Naive B cell (primary cell): ENCODE data around the gene EVX2. TPM values are rescaled to one million over a fixed set of nuclear protein-coding genes. Genes with fewer than 3 reads are reported as not detected.

Experiments
- ATAC-seq, 2 donors: fragments of 150-1000 bp; cut with Tn5 transposase; 2 replicates each; pipeline ENCODE4 v1.10.0; 2021; ENCODE audit warnings: low read depth in 2 of 2, mild to moderate bottlenecking in 2 of 2, moderate library complexity in 2 of 2
- DNase-seq: peaks from one replicate; pipeline ENCODE4 v3.0.0; 2022
- H3K27ac Mint-ChIP-seq, 6 donors: one replicate each; pipeline ENCODE4 v1.8.0; 2020 to 2022; ENCODE audit warnings: mild to moderate bottlenecking in 6 of 6, mixed read lengths in 6 of 6, moderate library complexity in 5 of 6, inconsistent platforms in 2 of 6
- H3K27me3 Mint-ChIP-seq, 3 donors: one replicate each; pipeline ENCODE4 v1.8.0; 2021 to 2022; ENCODE audit warnings: mixed read lengths in 3 of 3, mild to moderate bottlenecking in 1 of 3
- H3K36me3 Mint-ChIP-seq, 2 donors: one replicate each; pipeline ENCODE4 v1.8.0; 2020 to 2022; ENCODE audit warnings: mixed read lengths in 2 of 2, inconsistent platforms in 1 of 2, mild to moderate bottlenecking in 1 of 2
- H3K4me1 Mint-ChIP-seq, 3 donors: one replicate each; pipeline ENCODE4 v1.8.0; 2020 to 2022; ENCODE audit warnings: mixed read lengths in 3 of 3, inconsistent platforms in 1 of 3, mild to moderate bottlenecking in 1 of 3, moderate library complexity in 1 of 3
- H3K4me3 Mint-ChIP-seq, 8 donors: one replicate each; pipeline ENCODE4 v1.8.0; 2020 to 2022; ENCODE audit warnings: mild to moderate bottlenecking in 8 of 8, mixed read lengths in 8 of 8, moderate library complexity in 8 of 8, inconsistent platforms in 2 of 8
- H3K9me3 Mint-ChIP-seq, 7 donors: one replicate each; pipeline ENCODE4 v1.8.0; 2020 to 2022; ENCODE audit warnings: mixed read lengths in 7 of 7, mild to moderate bottlenecking in 5 of 7, inconsistent platforms in 2 of 7, moderate library complexity in 1 of 7
- polyA plus RNA-seq, 6 donors: library from polyadenylated mRNA; unstranded; fragments of 300-500 nt; fragmentation: Illumina TruSeq; gene quantifications; one replicate each; pipeline ENCODE4 v1.2.3, GENCODE V29; 2021; ENCODE audit warnings: low read depth in 6 of 6

The EVX2 gene
- polyA plus RNA-seq, 6 donors from 2014 or later = not detected

- DNase-seq (no peak), ATAC-seq (no peak)
- Mint-ChIP-seq H3K27ac (peak overlapping the region in 5 of 6 donors; percentile 77 to 98 (median 88)), H3K9me3 (peaks cover 5 to 60% (median 30%) of the 10 kb centered on the region in 7 donors), H3K4me3 (peak overlapping the region; percentile 59 to 83 (median 69)), H3K27me3 (peaks cover 66 to 72% (median 66%) of the 10 kb centered on the region in 3 donors), H3K36me3 (peaks cover 11 to 20% of the 10 kb centered on the region in 2 donors), H3K4me1 (peaks cover 7 to 14% (median 8%) of the 10 kb centered on the region in 3 donors)
These were observed 4.4 kb downstream of the EVX2 start for GRCh38 chr2:176079285-176079830.

GRCh38 chr2:176078541-176079284 lies 5.0 kb downstream of the EVX2 start:
- peaks cover 5 to 53% (median 26%) of the 10 kb centered on the region in 7 donors for H3K9me3 Mint-ChIP-seq
- DNase-seq = no peak
- H3K36me3 Mint-ChIP-seq = peaks cover 9 to 20% of the 10 kb centered on the region in 2 donors
- peaks cover 63 to 71% (median 66%) of the 10 kb centered on the region in 3 donors for H3K27me3 Mint-ChIP-seq
- peak overlapping the region in 4 of 6 donors; percentile 86 to 98 (median 92) for H3K27ac Mint-ChIP-seq
- H3K4me3 Mint-ChIP-seq = peak overlapping the region; percentile 51 to 83 (median 64)
- H3K4me1 Mint-ChIP-seq = peaks cover 7 to 13% (median 8%) of the 10 kb centered on the region in 3 donors
- ATAC-seq = no peak

- Mint-ChIP-seq H3K4me1 (peaks cover 7 to 13% (median 8%) of the 10 kb centered on the region in 3 donors), H3K36me3 (peaks cover 7 to 20% of the 10 kb centered on the region in 2 donors), H3K27me3 (peaks cover 69 to 78% (median 73%) of the 10 kb centered on the region in 3 donors), H3K27ac (no peak overlapping the region), H3K4me3 (peak overlapping the region in 1 of 8 donors; percentile 51), H3K9me3 (peaks cover 5 to 44% (median 23%) of the 10 kb centered on the region in 7 donors)
- ATAC-seq = no peak
- DNase-seq = no peak
These were observed 7.0 kb downstream of the EVX2 start for GRCh38 chr2:176076796-176077195.

- peak overlapping the region in 1 of 6 donors; percentile 44 for H3K27ac Mint-ChIP-seq
- no peak for ATAC-seq
- DNase-seq = no peak
- H3K4me3 Mint-ChIP-seq = peak overlapping the region in 1 of 8 donors; percentile 51
- peaks cover 67 to 80% (median 76%) of the 10 kb centered on the region in 3 donors for H3K27me3 Mint-ChIP-seq
- H3K9me3 Mint-ChIP-seq = peaks cover 5 to 37% (median 17%) of the 10 kb centered on the region in 7 donors
- H3K4me1 Mint-ChIP-seq = peaks cover 7 to 12% (median 8%) of the 10 kb centered on the region in 3 donors
- peaks cover 7 to 20% of the 10 kb centered on the region in 2 donors for H3K36me3 Mint-ChIP-seq
These were observed 7.7 kb downstream of the EVX2 start for GRCh38 chr2:176076063-176076462.

- H3K9me3 Mint-ChIP-seq = peaks cover 5 to 36% (median 16%) of the 10 kb centered on the region in 7 donors
- no peak overlapping the region for H3K4me3 Mint-ChIP-seq
- peaks cover 7 to 20% of the 10 kb centered on the region in 2 donors for H3K36me3 Mint-ChIP-seq
- no peak for ATAC-seq
- DNase-seq = no peak
- peaks cover 7 to 11% (median 8%) of the 10 kb centered on the region in 3 donors for H3K4me1 Mint-ChIP-seq
- H3K27me3 Mint-ChIP-seq = peaks cover 70 to 86% (median 79%) of the 10 kb centered on the region in 3 donors
- peak overlapping the region in 1 of 6 donors; percentile 27 for H3K27ac Mint-ChIP-seq
These were observed 8.3 kb downstream of the EVX2 start for GRCh38 chr2:176075481-176075880.

GRCh38 chr2:176074919-176075425 lies 8.8 kb downstream of the EVX2 start:
- ATAC-seq (no peak), DNase-seq (no peak)
- Mint-ChIP-seq H3K27me3 (peaks cover 75 to 91% (median 84%) of the 10 kb centered on the region in 3 donors), H3K9me3 (peaks cover 5 to 41% (median 16%) of the 10 kb centered on the region in 7 donors), H3K4me3 (no peak overlapping the region), H3K4me1 (peaks cover 7 to 11% (median 8%) of the 10 kb centered on the region in 3 donors), H3K27ac (no peak overlapping the region), H3K36me3 (peaks cover 7 to 20% of the 10 kb centered on the region in 2 donors)

- Mint-ChIP-seq H3K9me3 (peaks cover 0 to 30% (median 6%) of the 10 kb centered on the region in 7 donors), H3K4me1 (peaks cover 6 to 10% (median 6%) of the 10 kb centered on the region in 3 donors), H3K27ac (peak overlapping the region in 1 of 6 donors; percentile 53), H3K4me3 (peak overlapping the region in 1 of 8 donors; percentile 40), H3K36me3 (peaks cover 4 to 12% of the 10 kb centered on the region in 2 donors), H3K27me3 (peaks cover 75 to 88% (median 85%) of the 10 kb centered on the region in 3 donors)
- no peak for DNase-seq
- ATAC-seq = no peak
These were observed 10.5 kb downstream of the EVX2 start for GRCh38 chr2:176072951-176073904.

GRCh38 chr2:176072292-176072669 lies 11.5 kb downstream of the EVX2 start:
- Mint-ChIP-seq H3K27me3 (peaks cover 77 to 91% (median 91%) of the 10 kb centered on the region in 3 donors), H3K4me3 (peak overlapping the region in 2 of 8 donors; percentile 17 to 37), H3K9me3 (peaks cover 0 to 29% (median 4%) of the 10 kb centered on the region in 7 donors), H3K36me3 (peaks cover 4 to 12% of the 10 kb centered on the region in 2 donors), H3K27ac (no peak overlapping the region), H3K4me1 (peaks cover 6 to 18% (median 12%) of the 10 kb centered on the region in 3 donors)
- no peak for ATAC-seq
- no peak for DNase-seq

GRCh38 chr2:176071330-176072291 lies 12.2 kb downstream of the EVX2 start:
- Mint-ChIP-seq H3K4me3 (peak overlapping the region in 2 of 8 donors; percentile 17 to 37), H3K4me1 (peaks cover 6 to 20% (median 13%) of the 10 kb centered on the region in 3 donors), H3K9me3 (peaks cover 0 to 25% (median 4%) of the 10 kb centered on the region in 7 donors), H3K36me3 (peaks cover 4 to 12% of the 10 kb centered on the region in 2 donors), H3K27ac (no peak overlapping the region), H3K27me3 (peaks cover 71 to 91% (median 89%) of the 10 kb centered on the region in 3 donors)
- no peak for ATAC-seq
- no peak for DNase-seq

- Mint-ChIP-seq H3K9me3 (peaks cover 0 to 9% (median 3%) of the 10 kb centered on the region in 7 donors), H3K36me3 (peaks cover 0 to 4% of the 10 kb centered on the region in 2 donors), H3K27me3 (peaks cover 67 to 85% (median 83%) of the 10 kb centered on the region in 3 donors), H3K27ac (peak overlapping the region in 2 of 6 donors; percentile 44 to 79), H3K4me3 (peak overlapping the region in 3 of 8 donors; percentile 12 to 28 (median 12)), H3K4me1 (peaks cover 6 to 20% (median 13%) of the 10 kb centered on the region in 3 donors)
- DNase-seq (no peak), ATAC-seq (no peak)
These were observed 15.3 kb downstream of the EVX2 start for GRCh38 chr2:176068419-176068832.

GRCh38 chr2:176067589-176068418 lies 16.0 kb downstream of the EVX2 start:
- H3K36me3 Mint-ChIP-seq = peaks cover 0 to 4% of the 10 kb centered on the region in 2 donors
- ATAC-seq (no peak), DNase-seq (no peak)
- H3K27ac Mint-ChIP-seq = no peak overlapping the region
- peaks cover 62 to 82% (median 79%) of the 10 kb centered on the region in 3 donors for H3K27me3 Mint-ChIP-seq
- H3K4me1 Mint-ChIP-seq = peaks cover 6 to 20% (median 13%) of the 10 kb centered on the region in 3 donors
- H3K4me3 Mint-ChIP-seq = peak overlapping the region in 1 of 8 donors; percentile 15
- H3K9me3 Mint-ChIP-seq = peaks cover 0 to 8% (median 3%) of the 10 kb centered on the region in 7 donors
